ENCODE measurements around the gene SNX6. TPM values are rescaled to one million over a fixed set of nuclear protein-coding genes. Genes with fewer than 3 reads are reported as not detected.
"Not testable (repeated sequence)": the region's sequence is repeated elsewhere in the genome, so short reads cannot be mapped to it uniquely, and the experiment has no call there.

Gene SNX6
- total RNA-seq, 1 donor from 2014 or later: 129 TPM

DNA sequence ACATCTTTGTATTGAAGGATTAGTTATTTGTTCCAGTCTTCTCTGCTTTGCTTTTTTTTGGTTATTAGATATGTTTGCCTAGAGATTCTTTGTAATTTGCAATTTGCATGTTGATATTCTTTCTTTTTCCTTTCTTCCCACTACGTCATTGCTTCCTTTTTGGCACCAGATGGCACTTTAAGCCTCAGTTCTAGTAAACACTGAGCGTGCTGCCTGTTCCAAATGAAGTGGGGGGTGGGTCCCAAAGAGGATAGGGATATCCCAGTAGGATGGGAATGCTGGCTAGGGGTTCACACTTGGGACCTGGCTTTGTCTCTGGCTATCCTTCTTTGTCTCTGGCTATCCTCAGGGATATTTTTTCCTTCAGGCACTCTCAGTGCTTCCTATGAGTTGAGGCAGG lies 107.5 kb downstream of the SNX6 start:
- DNase-seq (ENCODE audit: low spot score): no peak

GRCh38 chr14:34521071-34521470 lies 108.9 kb downstream of the SNX6 start:
- not testable (repeated sequence) for DNase-seq (ENCODE audit: low spot score)

DNA sequence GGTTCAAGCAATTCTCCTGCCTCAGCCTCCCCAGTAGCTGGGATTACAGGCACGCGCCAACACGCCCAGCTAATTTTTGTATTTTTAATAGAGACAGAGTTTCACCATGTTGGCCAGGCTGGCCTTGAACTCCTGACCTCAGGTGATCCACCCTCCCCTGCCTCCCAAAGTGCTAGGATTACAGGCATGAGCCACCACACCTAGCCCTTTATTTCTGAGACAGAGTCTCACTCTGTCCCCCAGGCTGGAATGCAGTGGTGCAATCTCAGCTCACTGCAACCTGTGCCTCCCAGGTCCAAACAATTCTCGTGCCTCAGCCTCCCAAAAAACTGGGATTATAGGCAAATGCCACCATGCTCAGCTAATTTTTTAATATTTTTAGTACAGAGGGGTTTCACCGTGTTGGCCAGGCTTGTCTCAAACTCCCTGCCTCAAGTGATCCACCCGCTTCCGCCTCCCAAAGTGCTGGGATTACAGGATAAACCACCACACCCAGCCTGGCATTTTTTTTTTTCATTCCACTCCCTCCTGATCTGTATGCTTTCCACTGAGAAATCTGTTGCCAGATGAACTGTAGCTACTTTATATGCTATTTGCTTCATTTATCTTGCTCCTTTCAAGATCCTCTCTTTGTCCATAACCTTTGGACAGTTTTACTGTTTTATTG lies 109.5 kb downstream of the SNX6 start:
- DNase-seq (ENCODE audit: low spot score): not testable (repeated sequence)

Other genes starting within 250 kb of the SNX6 start
- gene SPTSSA, start 167.9 kb downstream of the SNX6 start, total RNA-seq (ENCODE audit: insufficient read depth, low replicate concordance): 29.9 TPM
- 27.0 TPM for gene EAPP, start 90.4 kb downstream of the SNX6 start, total RNA-seq (ENCODE audit: insufficient read depth, low replicate concordance)
- gene CFL2, start 84.4 kb upstream of the SNX6 start, total RNA-seq (ENCODE audit: insufficient read depth, low replicate concordance): 499 TPM
- gene BAZ1A, start 245.2 kb upstream of the SNX6 start, total RNA-seq (ENCODE audit: insufficient read depth, low replicate concordance): 39.7 TPM

Measured in umbilical cord (tissue), 2 donors.